ENCODE measurements around the gene PLAAT3. TPM values are rescaled to one million over a fixed set of nuclear protein-coding genes. Genes with fewer than 3 reads are reported as not detected.

PLAAT3 gene
- total RNA-seq, 2 donors from 2014 or later = 111 TPM

GRCh38 chr11:63564784-63565350, 49.4 kb downstream of the PLAAT3 start:
- Histone ChIP-seq H3K9me3 (no peaks in the 10 kb centered on the region), H3K36me3 (no peaks in the 10 kb centered on the region), H3K4me1 (peaks cover 0 to 31% of the 10 kb centered on the region in 2 donors), H3K4me3 (no peak overlapping the region), H3K27ac (no peak overlapping the region), H3K27me3 (no peaks in the 10 kb centered on the region)
- no peak for TF ChIP-seq CTCF (IDR thresholded peaks at IDR 0.05)
- DNase-seq (ENCODE audit: low spot score) = no peak

GRCh38 chr11:63564056-63564774, 50.0 kb downstream of the PLAAT3 start:
- Histone ChIP-seq H3K4me1 (peaks cover 0 to 31% of the 10 kb centered on the region in 2 donors), H3K9me3 (no peaks in the 10 kb centered on the region), H3K36me3 (no peaks in the 10 kb centered on the region), H3K4me3 (no peak overlapping the region), H3K27ac (no peak overlapping the region), H3K27me3 (no peaks in the 10 kb centered on the region)
- DNase-seq (ENCODE audit: low spot score) = no peak
- no peak for TF ChIP-seq CTCF (IDR thresholded peaks at IDR 0.05)

GRCh38 chr11:63563201-63564055, 50.8 kb downstream of the PLAAT3 start, which contains the start of gene PLAAT2:
Gene PLAAT2 (minus strand): TSS chr11:63563379. CDS start chr11:63563324, 55 bp downstream.
- TF ChIP-seq CTCF (IDR thresholded peaks at IDR 0.05) = no peak
- Histone ChIP-seq H3K27me3 (no peaks in the 10 kb centered on the region), H3K9me3 (no peaks in the 10 kb centered on the region), H3K4me1 (peaks cover 0 to 23% of the 10 kb centered on the region in 2 donors), H3K27ac (no peak within 1 kb of the TSS), H3K36me3 (no peaks in the 10 kb centered on the region), H3K4me3 (no peak within 1 kb of the TSS)
- peak; percentile 2 for DNase-seq (ENCODE audit: low spot score)

- Histone ChIP-seq H3K4me3 (no peak overlapping the region), H3K4me1 (peaks cover 0 to 5% of the 10 kb centered on the region in 2 donors), H3K27me3 (no peaks in the 10 kb centered on the region), H3K27ac (peak overlapping the region in 1 of 2 donors; percentile 8), H3K9me3 (no peaks in the 10 kb centered on the region), H3K36me3 (no peaks in the 10 kb centered on the region)
- DNase-seq (ENCODE audit: low spot score) = peak; percentile 50
- TF ChIP-seq CTCF (IDR thresholded peaks at IDR 0.05) = no peak
Measured at GRCh38 chr11:63560506-63561180, 53.6 kb downstream of the PLAAT3 start.

- peak; percentile 48 for DNase-seq (ENCODE audit: low spot score)
- TF ChIP-seq CTCF (IDR thresholded peaks at IDR 0.05) = no peak
- Histone ChIP-seq H3K27ac (no peak overlapping the region), H3K36me3 (no peaks in the 10 kb centered on the region), H3K4me3 (no peak overlapping the region), H3K27me3 (no peaks in the 10 kb centered on the region), H3K9me3 (no peaks in the 10 kb centered on the region), H3K4me1 (peaks cover 0 to 5% of the 10 kb centered on the region in 2 donors)
Measured at GRCh38 chr11:63558459-63559157, 55.6 kb downstream of the PLAAT3 start.
